B cell (primary cell): ENCODE data around the gene CEMIP2. TPM values are rescaled to one million over a fixed set of nuclear protein-coding genes. Genes with fewer than 3 reads are reported as not detected.

Source experiments
- ATAC-seq: fragments of 200-7000 bp; cut with Tn5 transposase; one replicate; pipeline ENCODE4 v1.10.0; 2021; ENCODE audit warnings: low read depth, mild to moderate bottlenecking, moderate number of reproducible peaks, moderate library complexity
- CTCF ChIA-PET: fragments of 350-600 bp; sonication (Branson Sonifier 250); formaldehyde crosslinking; loops from one replicate; lab custom pipeline; 2021; ENCODE audit warnings: antibody characterized with exemption, inconsistent platforms; lab: Charles Lee
- POLR2A ChIA-PET: fragments of 350-600 bp; sonication (Branson Sonifier 250); formaldehyde crosslinking; loops from one replicate; lab custom pipeline; 2021; ENCODE audit warnings: antibody characterized with exemption; lab: Charles Lee
- DNase-seq: peaks from one replicate; pipeline ENCODE4 v3.0.0; 2013
- H2AFZ ChIP-seq: 2 replicates; pipeline ENCODE4 v1.6.1; 2012; ENCODE audit warnings: mild to moderate bottlenecking, low read depth, low read length; ENCODE audit not compliant: insufficient read depth, poor library complexity, severe bottlenecking
- H3K27ac ChIP-seq, 2 donors: 1 replicate in 1 of 2; 2 replicates in 1 of 2; pipeline ENCODE4 v1.5.1; 2012 to 2013; ENCODE audit warnings: low read length in 2 of 2, mild to moderate bottlenecking in 2 of 2, moderate library complexity in 1 of 2
- H3K27me3 ChIP-seq, 4 experiments: fragments of 200-600 bp in 1 of 4; sonication (generic) in 1 of 4; replicated peaks in 1 of 4; 1 replicate in 2 of 4; 2 replicates in 2 of 4; pipeline versions ENCODE4 v1.6.1 to v1.7.0; 2013 to 2016; ENCODE audit warnings: low read length in 3 of 4, mild to moderate bottlenecking in 2 of 4, mixed read lengths in 1 of 4, moderate library complexity in 1 of 4; ENCODE audit not compliant: insufficient read depth in 4 of 4, control insufficient read depth in 3 of 4; ENCODE audit errors: control extremely low read depth in 1 of 4
- H3K36me3 ChIP-seq, 2 experiments: replicated peaks in 1 of 2; 1 replicate in 1 of 2; 2 replicates in 1 of 2; pipeline versions ENCODE4 v1.6.1 to v1.7.1; 2013; ENCODE audit warnings: low read length in 1 of 2; ENCODE audit not compliant: insufficient read depth in 2 of 2, control insufficient read depth in 1 of 2; ENCODE audit errors: control extremely low read depth in 1 of 2, extremely low read depth in 1 of 2
- H3K4me1 ChIP-seq, 2 donors: fragments of 200-600 bp in 1 of 2; sonication (generic) in 1 of 2; 1 replicate in 1 of 2; 2 replicates in 1 of 2; pipeline versions ENCODE4 v1.5.1 to v1.6.1; 2013 to 2017; ENCODE audit warnings: low read length in 2 of 2; ENCODE audit not compliant: control insufficient read depth in 2 of 2, insufficient read depth in 2 of 2
- H3K4me2 ChIP-seq: replicated peaks from 2 replicates; pipeline ENCODE3; 2012; ENCODE audit warnings: mild to moderate bottlenecking, low read depth, low read length; ENCODE audit not compliant: poor library complexity, severe bottlenecking
- H3K4me3 ChIP-seq, 5 experiments: fragments of 200-600 bp in 1 of 5; sonication (generic) in 1 of 5; 1 replicate in 3 of 5; 2 replicates in 2 of 5; pipeline versions ENCODE4 v1.5.1 to v1.7.0; 2011 to 2016; ENCODE audit warnings: low read length in 4 of 5, mild to moderate bottlenecking in 4 of 5, low read depth in 2 of 5, control low read depth in 1 of 5, moderate library complexity in 1 of 5; ENCODE audit not compliant: insufficient read depth in 1 of 5; ENCODE audit errors: control extremely low read depth in 1 of 5, extremely low read depth in 1 of 5
- H3K79me2 ChIP-seq: fragments of 200-600 bp; sonication (generic); one replicate; pipeline ENCODE4 v1.6.0; 2016; ENCODE audit warnings: low read length; ENCODE audit not compliant: control insufficient read depth, insufficient read depth
- H3K9ac ChIP-seq: fragments of 200-600 bp; sonication (generic); 2 replicates; pipeline ENCODE4 v1.6.1; 2017; ENCODE audit warnings: mild to moderate bottlenecking, low read length, moderate library complexity
- H3K9me3 ChIP-seq, 3 donors: one replicate each; pipeline versions ENCODE4 v1.6.1 to v1.7.1; 2013; ENCODE audit warnings: low read length in 2 of 3; ENCODE audit not compliant: control insufficient read depth in 2 of 3, insufficient read depth in 1 of 3; ENCODE audit errors: control extremely low read depth in 1 of 3
- H4K20me1 ChIP-seq: 2 replicates; pipeline ENCODE4 v1.6.0; 2012; ENCODE audit warnings: mild to moderate bottlenecking, low read length; ENCODE audit not compliant: insufficient read depth, control insufficient read depth, poor library complexity, severe bottlenecking
- H3K27ac Mint-ChIP-seq: one replicate; pipeline ENCODE4 v1.8.0; 2021; ENCODE audit warnings: mixed read lengths
- H3K27me3 Mint-ChIP-seq: one replicate; pipeline ENCODE4 v1.8.0; 2021; ENCODE audit warnings: mixed read lengths
- H3K4me1 Mint-ChIP-seq: one replicate; pipeline ENCODE4 v1.8.0; 2021; ENCODE audit warnings: mixed read lengths
- H3K4me3 Mint-ChIP-seq: one replicate; pipeline ENCODE4 v1.8.0; 2021; ENCODE audit warnings: mixed read lengths
- H3K9me3 Mint-ChIP-seq: one replicate; pipeline ENCODE4 v1.8.0; 2022; ENCODE audit warnings: mixed read lengths; ENCODE audit not compliant: insufficient read depth
- CTCF ChIP-seq: fragments of 200-600 bp; IDR thresholded peaks from one replicate; pipeline ENCODE4 v1.8.0; 2022; ENCODE audit warnings: antibody characterized with exemption, mild to moderate bottlenecking
- EZH2 ChIP-seq: IDR thresholded peaks from 2 replicates; pipeline ENCODE4 v1.6.1; 2012; ENCODE audit warnings: borderline replicate concordance, low read depth, mild to moderate bottlenecking, moderate library complexity, low read length; ENCODE audit not compliant: insufficient read depth, poor library complexity, severe bottlenecking
- WGBS: methylation state at CpG from one replicate; pipeline ENCODE4 v1.1.5; 2013; ENCODE audit warnings: missing lambda C conversion rate; ENCODE audit not compliant: insufficient coverage; 5-methylcytosine and 5-hydroxymethylcytosine counted together
- intact Hi-C: fragments of 100-400 bp; cut with micrococcal nuclease; formaldehyde crosslinking; loops from one replicate; pipeline ENCODE4 v1.10.0; 2022
- polyA plus RNA-seq: library from polyadenylated mRNA; depleted of rRNA; stranded (reverse); fragments of >200 nt; gene quantifications from 2 replicates; pipeline ENCODE4 v1.2.3, GENCODE V29; 2012
- total RNA-seq, 2 donors: library from RNA; stranded (reverse); fragments of 120-200 nt in 1 of 2; gene quantifications; 1 replicate in 1 of 2; 2 replicates in 1 of 2; pipeline versions ENCODE4 v1.2.3 to v1.2.4, GENCODE V29; 2013 to 2022

The CEMIP2 gene
- total and polyA plus RNA-seq, 2 donors (not counting 1 experiment from before 2014, with no cell fraction given), result 35.4 to 90.6 TPM

- CTCF ChIA-PET, result no interaction called here
- H3K9me3 Mint-ChIP-seq, result no peaks in the 10 kb centered on the region
- no peak for ATAC-seq
These were observed 99.6 kb downstream of the CEMIP2 start for GRCh38 chr9:71668717-71669116.

GRCh38 chr9:71665247-71665646 lies 103.1 kb downstream of the CEMIP2 start:
- ATAC-seq, result no peak
- CTCF ChIA-PET, result no interaction called here
- no peaks in the 10 kb centered on the region for H3K4me1 Mint-ChIP-seq

More at GRCh38 chr9:71668717-71669116, 99.6 kb downstream of the CEMIP2 start:
- Histone ChIP-seq H3K4me3 (no peak overlapping the region), H3K27ac (no peak overlapping the region), H3K27me3 (no peaks in the 10 kb centered on the region), H3K9ac (no peak overlapping the region), H3K9me3 (no peaks in the 10 kb centered on the region), H3K36me3 (no peaks in the 10 kb centered on the region), H3K4me2 (no peak overlapping the region), H3K4me1 (no peaks in the 10 kb centered on the region), H2AFZ (no peak overlapping the region), H3K79me2 (no peaks in the 10 kb centered on the region), H4K20me1 (no peaks in the 10 kb centered on the region)
- H3K4me1 Mint-ChIP-seq, result no peaks in the 10 kb centered on the region
- POLR2A ChIA-PET, result no interaction called here
- intact Hi-C loops, result no loop called here
- TF ChIP-seq EZH2, result no peak
- no peak for TF ChIP-seq CTCF
- H3K27ac Mint-ChIP-seq, result no peak overlapping the region
- no peak overlapping the region for H3K4me3 Mint-ChIP-seq
- DNase-seq, result no peak
- WGBS, result 100% methylated on average over 2 of the region's 2 CpGs
- H3K27me3 Mint-ChIP-seq, result peaks cover 14% of the 10 kb centered on the region

More at GRCh38 chr9:71665247-71665646, 103.1 kb downstream of the CEMIP2 start:
- Histone ChIP-seq H4K20me1 (no peaks in the 10 kb centered on the region), H3K4me1 (no peaks in the 10 kb centered on the region), H3K36me3 (no peaks in the 10 kb centered on the region), H3K9me3 (peaks cover 0 to 6% (median 0%) of the 10 kb centered on the region in 3 donors), H3K79me2 (no peaks in the 10 kb centered on the region), H3K4me3 (no peak overlapping the region), H2AFZ (no peak overlapping the region), H3K27me3 (no peaks in the 10 kb centered on the region), H3K9ac (no peak overlapping the region), H3K27ac (no peak overlapping the region), H3K4me2 (no peak overlapping the region)
- no peaks in the 10 kb centered on the region for H3K9me3 Mint-ChIP-seq
- POLR2A ChIA-PET, result no interaction called here
- DNase-seq, result no peak
- peaks cover 19% of the 10 kb centered on the region for H3K27me3 Mint-ChIP-seq
- no peak overlapping the region for H3K4me3 Mint-ChIP-seq
- H3K27ac Mint-ChIP-seq, result no peak overlapping the region
- intact Hi-C loops, result no loop called here
- 88% methylated on average over 2 of the region's 5 CpGs for WGBS
- TF ChIP-seq EZH2, result no peak
- no peak for TF ChIP-seq CTCF
